Measurements from ENCODE around the gene DUSP16.
"Not testable (repeated sequence)": the region's sequence is repeated elsewhere in the genome, so short reads cannot be mapped to it uniquely, and the experiment has no call there.

Gene DUSP16

DNA sequence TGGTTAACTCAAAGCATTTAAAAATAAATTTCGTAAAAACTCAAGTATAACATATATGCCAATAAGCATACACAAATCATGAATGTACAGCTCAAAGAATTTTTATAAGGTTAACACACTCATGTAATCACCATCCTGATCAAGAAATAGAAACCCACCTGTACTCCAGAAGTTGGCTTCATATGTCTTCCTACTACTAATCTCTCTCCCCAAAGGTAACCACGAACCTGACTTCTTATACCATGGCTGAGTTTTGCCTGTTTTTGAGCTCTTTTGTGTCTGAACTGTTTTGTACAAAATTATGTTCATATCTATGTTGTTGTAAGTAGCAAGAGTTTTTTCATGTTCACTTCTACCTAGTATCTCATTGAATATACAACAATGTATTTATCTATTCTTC, 18.7 kb downstream of the DUSP16 start:
- no peak for DNase-seq

DNA sequence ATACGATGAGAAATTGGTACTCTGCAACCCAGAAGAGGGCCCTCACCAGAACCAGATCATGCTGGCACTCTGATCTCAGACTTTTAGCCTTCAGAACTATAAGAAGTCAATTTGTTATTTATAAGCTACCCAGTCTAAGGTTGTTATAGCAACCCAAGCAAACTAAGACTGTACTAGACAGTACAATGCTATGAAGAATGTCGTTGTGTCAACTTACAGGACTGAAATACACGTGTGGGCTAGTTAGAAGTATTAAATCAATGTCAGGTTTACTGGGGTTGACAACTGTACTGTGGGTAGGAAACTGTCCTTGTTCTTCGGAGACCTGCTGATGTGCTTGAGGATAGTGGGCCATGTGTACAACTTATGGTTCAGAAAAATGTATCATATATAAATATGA, 19.7 kb downstream of the DUSP16 start:
- no peak for DNase-seq

GRCh38 chr12:12542286-12542685, 20.4 kb downstream of the DUSP16 start:
- DNase-seq, result no peak

- DNase-seq, result no peak
These were observed 20.9 kb downstream of the DUSP16 start for GRCh38 chr12:12541782-12542181.

DNA sequence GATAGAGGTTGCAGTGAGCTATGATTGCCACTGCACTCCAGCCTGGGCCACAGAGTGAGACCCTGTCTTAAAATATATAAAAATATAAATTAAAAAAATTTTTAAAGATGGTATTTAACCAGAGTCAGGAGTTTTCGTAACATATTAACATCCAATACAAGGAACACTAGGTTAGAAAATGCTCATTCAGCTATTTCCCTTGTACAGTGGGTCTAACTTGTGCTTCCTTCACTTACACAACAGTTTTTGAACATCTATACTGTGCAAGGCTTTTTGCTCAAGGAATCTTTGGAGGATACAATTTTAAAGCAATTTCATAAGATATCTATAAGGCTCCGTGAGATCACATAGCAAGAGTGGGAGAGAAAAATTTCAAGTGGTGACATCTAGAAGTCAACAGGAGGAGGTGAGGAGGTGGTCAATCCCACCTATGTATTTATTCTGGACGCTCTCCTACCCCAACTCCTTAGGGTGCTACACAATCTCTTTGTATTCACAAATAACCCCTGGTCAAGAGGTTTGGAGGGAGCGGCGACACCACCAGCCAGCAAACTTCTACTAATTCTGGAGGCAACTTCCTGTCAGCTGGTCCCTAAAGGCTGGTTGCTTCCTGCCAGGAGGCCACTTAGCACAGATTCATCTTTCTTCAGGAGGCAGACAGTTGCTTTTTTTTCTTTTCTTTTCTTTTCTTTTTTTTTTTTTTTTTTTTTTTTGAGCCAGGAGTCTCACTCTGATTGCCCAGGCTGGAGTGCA, 22.2 kb downstream of the DUSP16 start:
- no peak for DNase-seq

GRCh38 chr12:12539028-12539810, 23.4 kb downstream of the DUSP16 start:
- DNase-seq, result no peak

- DNase-seq, result no peak
These were observed 24.1 kb downstream of the DUSP16 start for GRCh38 chr12:12538535-12538934.

DNA sequence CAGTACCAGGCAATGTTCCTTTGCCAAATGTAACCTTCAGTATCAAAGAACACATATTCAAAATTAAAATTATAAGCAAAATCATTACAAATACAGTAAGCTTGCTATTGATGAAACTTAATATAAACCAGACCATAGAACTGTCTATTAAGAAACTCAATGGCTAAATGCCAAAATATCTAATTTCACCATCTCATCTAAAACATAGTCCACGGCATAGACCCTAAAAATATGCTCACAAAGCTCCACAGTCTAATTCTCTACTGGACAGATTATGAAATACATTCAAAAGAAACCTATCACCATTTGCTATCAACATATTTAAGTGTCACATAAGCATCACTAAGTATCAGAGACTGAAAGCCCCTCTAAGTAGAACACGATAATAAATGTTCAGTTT, 25.2 kb downstream of the DUSP16 start:
- no peak for DNase-seq

DNA sequence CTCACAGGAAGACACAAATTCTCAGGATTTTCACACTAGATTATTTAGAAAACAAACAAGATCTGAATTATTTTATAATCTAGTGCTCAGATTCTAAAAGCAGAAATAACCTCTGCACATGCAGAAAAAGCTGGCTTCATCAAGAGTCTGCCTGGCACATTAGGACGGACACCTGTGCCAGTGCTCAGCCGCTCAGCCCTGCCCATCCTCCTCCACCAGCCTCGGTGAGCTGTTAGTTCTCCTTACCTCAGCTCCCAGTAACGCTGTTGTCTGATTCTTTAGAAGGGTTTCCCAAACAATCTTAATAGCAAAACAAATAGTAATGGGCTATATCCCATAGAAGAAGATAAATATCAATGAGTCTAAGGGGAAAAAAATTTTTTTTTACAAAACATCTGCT, 27.7 kb downstream of the DUSP16 start:
- DNase-seq, result no peak

DNA sequence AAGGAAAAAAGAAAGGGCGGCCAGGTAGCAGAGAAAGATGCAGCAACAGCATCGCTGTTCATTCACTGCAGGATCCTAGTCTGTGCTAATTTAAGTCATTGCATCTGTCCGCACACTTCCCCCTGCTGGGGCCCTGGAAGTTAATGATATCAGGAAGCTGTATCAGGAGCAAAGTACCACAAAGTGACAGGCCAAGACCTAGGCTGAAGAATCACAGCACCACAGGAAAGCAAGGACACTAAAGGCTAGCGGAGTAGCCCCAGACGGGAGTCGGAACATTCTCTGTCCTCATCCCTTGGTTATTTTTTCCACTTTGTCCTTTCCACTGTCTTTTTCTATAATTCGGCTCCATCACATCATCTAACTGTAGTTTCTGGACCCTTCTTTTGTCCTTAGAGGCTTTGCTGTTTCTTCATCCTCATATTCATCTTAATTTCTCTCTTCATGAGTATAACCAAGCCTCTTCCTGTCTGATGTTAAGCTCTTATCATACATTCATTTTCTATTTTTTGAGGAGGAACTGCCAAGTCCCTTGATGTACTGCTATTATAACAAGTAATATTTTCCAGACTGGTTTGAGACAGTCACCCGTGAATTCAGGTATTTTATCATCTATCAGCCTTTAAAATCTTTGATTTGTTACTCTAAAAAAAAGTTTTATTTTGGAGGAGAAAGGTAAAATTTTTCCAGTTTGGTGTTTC, 28.3 kb downstream of the DUSP16 start:
- DNase-seq, result no peak

- no peak for DNase-seq
These were observed 29.3 kb downstream of the DUSP16 start for GRCh38 chr12:12533238-12533829.

- DNase-seq, result no peak
These were observed 31.5 kb downstream of the DUSP16 start for GRCh38 chr12:12531194-12531593.

DNA sequence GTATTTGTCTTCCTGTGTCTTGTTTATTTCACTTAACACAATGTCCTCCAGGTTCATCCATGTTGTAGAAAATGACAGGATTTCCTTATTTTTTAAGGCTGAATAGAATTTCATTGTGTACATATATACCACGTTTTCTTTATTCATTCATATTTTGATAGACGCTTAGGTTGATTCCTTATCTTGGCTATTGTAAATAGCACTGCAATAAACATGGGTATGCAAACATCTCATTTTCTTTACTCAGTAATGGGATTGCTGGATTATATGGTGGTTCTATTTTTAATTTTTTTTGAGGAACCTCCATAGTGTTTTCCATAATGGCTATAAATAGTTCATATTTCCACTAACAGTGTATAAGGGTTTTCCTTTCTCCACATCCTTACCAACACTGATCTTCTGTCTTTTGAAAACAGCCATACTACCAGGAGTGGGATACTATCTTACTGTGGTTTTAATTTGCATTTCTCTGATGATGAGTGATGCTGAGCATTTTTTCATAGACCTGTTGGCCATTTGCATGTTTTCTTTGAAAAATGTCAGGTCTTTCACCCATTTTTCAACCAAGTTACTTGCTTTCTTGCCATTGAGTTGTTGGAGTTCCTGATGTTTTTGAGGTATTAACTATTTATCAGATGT, 32.8 kb downstream of the DUSP16 start:
- DNase-seq, result no peak

DNA sequence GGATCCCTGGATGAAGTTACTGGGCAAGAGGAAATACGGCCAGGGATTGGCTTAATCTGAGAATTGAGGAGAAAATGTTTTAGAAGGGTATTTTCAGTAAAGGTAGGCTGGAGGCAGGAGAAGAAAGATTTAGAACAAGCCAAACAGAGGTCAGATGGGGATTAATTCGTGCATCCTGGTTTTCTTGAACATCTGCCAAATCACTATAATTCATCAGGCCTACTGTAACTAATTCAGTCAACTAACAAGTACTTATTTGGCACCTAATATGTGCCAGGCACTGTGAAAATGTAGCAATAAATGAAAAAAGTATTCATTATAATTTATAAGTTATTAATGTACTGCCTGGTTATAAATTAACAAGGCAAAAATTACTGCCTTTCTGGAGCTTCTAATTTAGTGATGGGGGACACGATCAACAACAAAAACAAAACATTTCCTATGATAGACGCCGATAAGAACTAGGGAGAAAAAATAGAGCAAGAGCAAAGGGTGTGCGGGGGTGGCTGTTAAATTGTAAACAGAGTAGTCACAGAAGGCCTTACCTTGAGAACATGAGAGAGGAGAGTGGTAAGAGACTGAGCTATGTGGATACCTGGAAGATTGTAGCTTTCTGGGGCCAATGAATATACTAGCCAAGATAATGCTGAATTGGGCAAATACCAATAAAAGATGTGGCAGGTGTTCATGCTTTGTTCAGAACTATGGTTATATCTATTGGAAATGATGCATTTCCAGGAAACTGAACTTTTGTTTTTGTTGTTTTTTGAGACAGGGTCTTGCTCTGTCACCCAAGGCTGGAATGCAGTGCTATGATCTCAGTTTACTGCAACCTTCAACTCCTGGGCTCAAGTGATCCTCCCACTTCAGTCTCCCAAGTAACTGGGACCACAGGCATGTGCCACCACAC, 34.0 kb downstream of the DUSP16 start:
- no peak for DNase-seq

GRCh38 chr12:12527820-12528296, 34.8 kb downstream of the DUSP16 start:
- no peak for DNase-seq

- DNase-seq, result no peak
These were observed 38.5 kb downstream of the DUSP16 start for GRCh38 chr12:12524128-12524527.

DNA sequence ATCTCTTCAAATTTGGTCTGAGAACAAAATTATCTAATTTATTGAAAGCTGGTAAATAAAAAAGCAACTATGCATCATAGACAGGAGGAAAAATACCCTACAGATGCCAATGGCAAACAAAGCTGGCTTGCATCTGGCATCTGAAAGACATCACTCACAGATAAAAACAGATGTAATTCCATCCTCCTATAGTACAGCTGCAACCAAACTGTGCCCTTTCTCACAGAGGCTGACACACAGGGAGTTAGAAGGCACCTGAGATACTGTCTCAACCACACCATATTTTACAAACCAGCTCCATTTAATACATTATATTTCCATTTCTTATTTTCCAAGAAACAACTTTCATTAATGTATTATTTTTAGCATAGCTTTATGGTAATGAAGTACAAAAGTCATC, 39.4 kb downstream of the DUSP16 start:
- DNase-seq, result no peak

DNA sequence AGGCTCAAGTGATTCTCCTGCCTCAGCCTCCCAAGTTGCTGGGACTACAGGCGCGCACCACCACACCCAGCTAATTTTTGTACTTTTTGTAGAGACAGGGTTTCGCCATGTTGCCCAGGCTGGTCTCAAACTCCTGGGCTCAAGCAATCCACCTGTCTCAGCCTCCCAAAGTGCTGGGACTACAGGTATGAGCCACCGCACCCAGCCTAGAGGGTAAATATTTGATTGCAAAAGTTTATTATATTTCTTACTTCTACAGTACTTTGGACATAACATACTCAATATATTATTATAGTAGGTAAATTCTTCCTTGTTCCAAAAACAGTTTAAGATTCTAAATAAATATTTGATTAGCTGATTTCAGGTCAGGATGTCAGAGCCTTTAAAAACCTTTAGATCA, 40.0 kb downstream of the DUSP16 start:
- not testable (repeated sequence) for DNase-seq

GRCh38 chr12:12521888-12522287, 40.8 kb downstream of the DUSP16 start:
- no peak for DNase-seq

DNA sequence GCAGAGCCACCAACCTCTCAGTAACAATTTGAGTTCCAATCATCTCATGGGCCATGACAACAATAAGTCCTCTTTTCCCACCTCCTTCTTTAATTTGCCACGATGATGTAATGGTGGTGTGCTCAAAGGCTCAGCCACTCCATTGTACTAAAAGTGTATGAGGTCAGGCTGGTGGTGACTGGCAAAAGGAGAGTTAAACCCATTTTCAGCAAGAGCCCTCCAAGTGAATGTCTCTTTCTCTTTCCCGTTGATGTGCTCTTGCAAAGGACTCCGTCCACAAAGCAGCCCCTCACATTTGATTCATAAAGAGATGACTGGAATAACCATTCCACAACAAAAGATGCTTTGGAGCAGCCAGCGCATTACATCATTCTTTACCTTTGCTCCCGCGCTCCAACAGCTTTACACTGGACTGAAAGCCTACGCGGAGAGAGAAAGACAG, 41.6 kb downstream of the DUSP16 start:
- DNase-seq, result no peak

DNA sequence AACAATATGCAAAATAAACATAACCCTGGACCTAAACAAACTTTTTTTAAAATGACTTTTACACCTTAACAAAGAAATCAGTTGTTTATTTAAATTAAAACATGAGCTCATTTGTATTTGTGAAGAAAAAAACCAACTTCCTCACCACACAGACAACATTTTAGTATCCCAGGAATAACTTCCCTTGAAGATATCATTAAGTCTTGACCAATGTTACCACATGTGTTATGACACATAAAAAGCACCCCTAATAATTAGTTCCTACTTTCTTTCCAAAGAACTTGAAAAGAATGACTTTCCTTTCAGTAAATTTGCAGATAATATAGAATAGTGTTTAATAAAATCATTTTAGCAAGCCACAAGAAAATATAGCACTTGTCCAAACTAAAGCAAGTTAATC, 42.4 kb downstream of the DUSP16 start:
- DNase-seq, result no peak
